HCT116 (cell line): ENCODE results near the gene HMGN1.

Experiments
- CBX3 ChIP-seq: IDR thresholded peaks from 2 replicates; pipeline ENCODE4 v1.6.1; 2012; ENCODE audit warnings: low read depth
- EZH2 ChIP-seq: fragments of 200-600 bp; sonication (generic); IDR thresholded peaks from 2 replicates; pipeline ENCODE4 v1.6.1; 2017; ENCODE audit warnings: antibody characterized with exemption, mixed run types
- EZH2phosphoT487 ChIP-seq: fragments of 200-600 bp; IDR thresholded peaks from 2 replicates; pipeline ENCODE4 v1.6.1; 2018; ENCODE audit warnings: antibody characterized with exemption, borderline replicate concordance
- FOSL1 ChIP-seq: IDR thresholded peaks from 2 replicates; pipeline ENCODE4 v1.6.1; 2012; ENCODE audit warnings: low read depth
- JUND ChIP-seq: IDR thresholded peaks from 2 replicates; pipeline ENCODE4 v1.6.1; 2012
- POLR2A ChIP-seq: IDR thresholded peaks from 2 replicates; pipeline ENCODE4 v1.7.0; 2011; ENCODE audit warnings: borderline replicate concordance; ENCODE audit not compliant: insufficient read depth, insufficient read length; ENCODE audit errors: extremely low read depth
- POLR2AphosphoS5 ChIP-seq: IDR thresholded peaks from 2 replicates; pipeline ENCODE4 v1.6.1; 2011; ENCODE audit warnings: mild to moderate bottlenecking, low read depth, low read length, moderate library complexity
- RAD21 ChIP-seq: IDR thresholded peaks from 2 replicates; pipeline ENCODE4 v1.6.1; 2012; ENCODE audit warnings: low read depth, mild to moderate bottlenecking
- SIN3A ChIP-seq: IDR thresholded peaks from 2 replicates; pipeline ENCODE4 v1.6.1; 2012; ENCODE audit warnings: low read depth
- TCF7L2 ChIP-seq: IDR thresholded peaks from 2 replicates; pipeline ENCODE4 v1.7.0; 2011; ENCODE audit warnings: borderline replicate concordance, inconsistent platforms; ENCODE audit not compliant: insufficient read depth, insufficient read length; ENCODE audit errors: extremely low read depth
- ZFX ChIP-seq: fragments of 450-650 bp; IDR thresholded peaks from 2 replicates; pipeline ENCODE4 v1.6.1; 2017
- ZNF274 ChIP-seq: fragments of 200-500 bp; sonication (Bioruptor generic); IDR thresholded peaks from 2 replicates; pipeline ENCODE4 v1.6.1; 2014; ENCODE audit warnings: mild to moderate bottlenecking, low read depth, low read length, inconsistent platforms
- TF ChIP-seq, protein P1 (sequence below), 3 experiments: fragments of 200-600 bp in 1 of 3; sonication (generic) in 1 of 3; IDR thresholded peaks in 2 of 3; conservative IDR thresholded peaks in 1 of 3; 2 replicates each; pipeline ENCODE4 v1.5.1; 2012 to 2017; ENCODE audit warnings: low read depth in 2 of 3, low read length in 2 of 3, antibody characterized with exemption in 1 of 3, borderline replicate concordance in 1 of 3, control low read depth in 1 of 3, mild to moderate bottlenecking in 1 of 3, mixed read lengths in 1 of 3, mixed run types in 1 of 3, moderate library complexity in 1 of 3; ENCODE audit not compliant: insufficient read depth in 1 of 3

DNA sequence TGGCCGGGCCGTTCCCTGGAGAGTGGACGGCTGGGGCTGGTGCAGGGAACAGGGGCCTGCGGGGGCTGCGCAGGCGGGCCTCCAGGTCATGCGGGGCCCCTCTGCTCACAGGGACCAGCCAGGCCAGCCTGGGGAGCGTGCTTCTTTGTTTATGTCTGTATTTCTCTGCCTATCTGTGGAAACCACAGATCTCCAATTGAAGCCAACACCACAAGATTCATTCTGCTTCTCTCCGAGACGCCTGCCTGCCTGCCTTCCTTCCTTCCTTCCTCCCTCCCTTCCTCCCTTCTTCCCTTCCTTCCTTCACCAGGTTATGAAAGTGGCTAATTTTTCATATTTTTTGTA, 39.9 kb upstream of the HMGN1 start:
- TF ChIP-seq JUND (no peak), EZH2 (no peak), FOSL1 (no peak), POLR2A (no peak), EZH2phosphoT487 (no peak), ZFX (no peak), SIN3A (no peak), RAD21 (no peak), ZNF274 (no peak), CBX3 (no peak), POLR2AphosphoS5 (no peak), TCF7L2 (no peak)
- TF ChIP-seq, protein P1, sequence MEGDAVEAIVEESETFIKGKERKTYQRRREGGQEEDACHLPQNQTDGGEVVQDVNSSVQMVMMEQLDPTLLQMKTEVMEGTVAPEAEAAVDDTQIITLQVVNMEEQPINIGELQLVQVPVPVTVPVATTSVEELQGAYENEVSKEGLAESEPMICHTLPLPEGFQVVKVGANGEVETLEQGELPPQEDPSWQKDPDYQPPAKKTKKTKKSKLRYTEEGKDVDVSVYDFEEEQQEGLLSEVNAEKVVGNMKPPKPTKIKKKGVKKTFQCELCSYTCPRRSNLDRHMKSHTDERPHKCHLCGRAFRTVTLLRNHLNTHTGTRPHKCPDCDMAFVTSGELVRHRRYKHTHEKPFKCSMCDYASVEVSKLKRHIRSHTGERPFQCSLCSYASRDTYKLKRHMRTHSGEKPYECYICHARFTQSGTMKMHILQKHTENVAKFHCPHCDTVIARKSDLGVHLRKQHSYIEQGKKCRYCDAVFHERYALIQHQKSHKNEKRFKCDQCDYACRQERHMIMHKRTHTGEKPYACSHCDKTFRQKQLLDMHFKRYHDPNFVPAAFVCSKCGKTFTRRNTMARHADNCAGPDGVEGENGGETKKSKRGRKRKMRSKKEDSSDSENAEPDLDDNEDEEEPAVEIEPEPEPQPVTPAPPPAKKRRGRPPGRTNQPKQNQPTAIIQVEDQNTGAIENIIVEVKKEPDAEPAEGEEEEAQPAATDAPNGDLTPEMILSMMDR (IDR thresholded peaks at IDR 0.05 in 2 of 3, conservative IDR thresholded peaks at IDR 0.05 in 1 of 3; ENCODE audit: borderline replicate concordance in 1 of 3, insufficient read depth in 1 of 3, low read depth in 2 of 3, low read length in 2 of 3): 0 out of 6 replicates have a peak, but pooled peaks of 1 of the 3 experiments have one; percentile 4
